ENCODE data around the gene SDC3.

SDC3 gene

GRCh38 chr1:30890502-30891226 is 17.9 kb downstream of the SDC3 start:
- no peak overlapping the region for H3K4me3 ChIP-seq (ENCODE audit: control insufficient read depth, low read depth, low read length)
- TF ChIP-seq CTCF (IDR thresholded peaks at IDR 0.05; ENCODE audit: control insufficient read depth, insufficient read depth, low read depth, low read length, missing control alignments): no peak
- DNase-seq (ENCODE audit: low read depth): no peak

GRCh38 chr1:30889511-30889910 is 19.0 kb downstream of the SDC3 start:
- no peak for TF ChIP-seq CTCF (IDR thresholded peaks at IDR 0.05; ENCODE audit: control insufficient read depth, insufficient read depth, low read depth, low read length, missing control alignments)
- no peak for DNase-seq (ENCODE audit: low read depth)
- H3K4me3 ChIP-seq (ENCODE audit: control insufficient read depth, low read depth, low read length): no peak overlapping the region

- H3K4me3 ChIP-seq (ENCODE audit: control insufficient read depth, low read depth, low read length): no peak overlapping the region
- DNase-seq (ENCODE audit: low read depth): no peak
- no peak for TF ChIP-seq CTCF (IDR thresholded peaks at IDR 0.05; ENCODE audit: control insufficient read depth, insufficient read depth, low read depth, low read length, missing control alignments)
Observed at GRCh38 chr1:30888975-30889374, 19.6 kb downstream of the SDC3 start.

- no peak for TF ChIP-seq CTCF (IDR thresholded peaks at IDR 0.05; ENCODE audit: control insufficient read depth, insufficient read depth, low read depth, low read length, missing control alignments)
- peak; percentile 93 for DNase-seq (ENCODE audit: low read depth)
- no peak overlapping the region for H3K4me3 ChIP-seq (ENCODE audit: control insufficient read depth, low read depth, low read length)
Observed at GRCh38 chr1:30888391-30888790, 20.2 kb downstream of the SDC3 start.

GRCh38 chr1:30887485-30888315 is 20.9 kb downstream of the SDC3 start:
- H3K4me3 ChIP-seq (ENCODE audit: control insufficient read depth, low read depth, low read length): no peak overlapping the region
- peak; percentile 23 for DNase-seq (ENCODE audit: low read depth)
- TF ChIP-seq CTCF (IDR thresholded peaks at IDR 0.05; ENCODE audit: control insufficient read depth, insufficient read depth, low read depth, low read length, missing control alignments): no peak

- DNase-seq (ENCODE audit: low read depth): no peak
- TF ChIP-seq CTCF (IDR thresholded peaks at IDR 0.05; ENCODE audit: control insufficient read depth, insufficient read depth, low read depth, low read length, missing control alignments): no peak
- H3K4me3 ChIP-seq (ENCODE audit: control insufficient read depth, low read depth, low read length): no peak overlapping the region
Observed at GRCh38 chr1:30886710-30887428, 21.7 kb downstream of the SDC3 start.

Measured in AG09309 (cell line).